ENCODE measurements around the gene GRK5.
A peak's percentile ranks its signal among the peaks of the same experiment; 100 is the strongest.

Gene GRK5

DNA sequence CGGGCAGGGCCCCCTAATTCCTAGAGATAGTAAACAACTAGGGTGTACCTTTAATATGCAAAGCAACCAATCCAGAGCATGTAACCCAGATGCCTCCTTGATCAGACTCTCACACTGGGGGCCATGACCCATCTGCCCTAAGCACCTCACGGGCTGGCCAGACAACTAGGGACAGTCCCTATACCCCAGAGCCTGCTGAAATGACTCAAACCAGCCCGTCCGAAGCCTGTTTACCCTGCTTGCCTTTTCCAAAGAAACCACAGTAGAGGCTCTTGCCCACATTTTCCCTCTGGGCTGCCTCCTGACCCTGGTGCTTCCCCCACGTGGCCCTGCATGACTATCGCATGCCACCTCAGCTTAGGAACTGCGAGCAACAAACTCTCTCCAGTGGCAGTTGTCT, 288.9 kb downstream of the GRK5 start:
- DNase-seq (ENCODE audit: low read depth in 2 of 3, low spot score in 2 of 3) = peak in 2 of 3 experiments; percentile 49 to 61

DNA sequence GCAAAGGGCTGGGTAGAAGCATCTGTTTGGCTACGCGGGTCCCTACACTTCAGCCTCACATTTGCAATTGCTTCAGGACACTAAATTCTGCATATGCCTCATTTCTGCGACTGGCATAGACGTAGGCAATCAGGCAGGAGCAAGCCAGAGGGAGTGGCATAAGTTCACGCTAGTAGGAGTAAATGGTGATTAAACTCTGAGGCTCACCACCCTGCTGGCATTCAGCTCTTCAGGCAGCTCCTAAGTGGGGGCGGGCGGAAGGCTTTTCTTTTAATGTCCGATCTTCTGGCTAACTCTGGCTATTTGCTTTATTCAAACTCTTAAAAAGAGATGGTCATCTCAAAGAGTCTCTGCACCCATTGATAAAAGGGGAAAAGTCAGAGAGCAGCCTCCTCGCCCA, 289.9 kb downstream of the GRK5 start:
- no peak for DNase-seq (ENCODE audit: low read depth in 2 of 3, low spot score in 2 of 3)

DNA sequence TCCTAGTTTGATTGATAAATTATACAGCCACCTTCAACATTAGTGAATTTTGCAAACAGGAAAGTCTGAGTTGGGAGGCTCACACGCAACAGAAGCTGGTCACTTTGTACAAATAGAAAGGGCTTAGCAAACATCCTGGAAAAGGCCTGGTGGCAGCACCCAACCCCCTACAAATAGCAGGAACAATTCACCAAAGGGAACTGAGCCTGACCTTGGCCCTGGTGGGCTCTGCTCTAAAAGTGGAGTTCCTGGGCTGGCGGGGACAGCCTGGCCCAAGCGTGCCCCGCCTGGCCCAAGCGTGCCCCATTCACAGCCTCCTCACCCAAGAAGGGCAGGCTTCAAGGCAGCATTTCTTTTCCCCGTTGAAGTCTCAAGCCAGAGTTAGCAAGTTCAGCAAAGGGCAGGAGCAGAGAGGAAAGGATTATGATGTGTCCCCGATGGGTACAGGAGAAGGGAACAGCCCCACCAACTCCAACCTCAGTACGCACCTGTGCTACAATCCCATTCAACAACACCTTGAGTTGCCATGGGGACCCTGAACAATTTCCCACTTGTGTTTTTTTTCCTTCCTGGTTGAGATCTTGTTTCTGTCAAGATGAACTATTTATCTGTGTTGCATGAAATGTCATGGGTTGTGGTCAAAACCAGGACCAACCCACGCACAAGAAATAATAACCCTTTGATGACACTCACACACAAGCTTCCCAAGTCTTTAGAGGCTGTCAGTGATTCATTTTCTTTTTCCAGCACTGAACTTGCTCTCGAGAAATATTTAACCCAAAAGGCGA, 291.7 kb downstream of the GRK5 start:
- no peak for DNase-seq (ENCODE audit: low read depth in 2 of 3, low spot score in 2 of 3)

DNA sequence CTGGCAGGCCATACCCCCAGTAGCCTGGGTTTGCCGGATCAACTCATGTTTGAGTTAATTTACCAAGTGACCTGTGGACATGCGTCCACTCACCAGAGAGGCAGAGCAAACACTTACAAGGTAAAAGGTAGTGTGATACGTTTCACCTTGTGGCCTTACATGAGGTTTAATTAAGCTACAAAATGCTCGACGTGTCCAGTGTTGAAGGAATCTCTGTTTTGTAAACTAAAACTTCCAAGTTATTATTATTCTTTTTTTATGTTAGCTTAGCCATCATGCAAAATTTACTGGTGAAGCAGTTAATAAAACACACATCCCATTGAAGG, 292.3 kb downstream of the GRK5 start:
- DNase-seq (ENCODE audit: low read depth in 2 of 3, low spot score in 2 of 3) = no peak

DNA sequence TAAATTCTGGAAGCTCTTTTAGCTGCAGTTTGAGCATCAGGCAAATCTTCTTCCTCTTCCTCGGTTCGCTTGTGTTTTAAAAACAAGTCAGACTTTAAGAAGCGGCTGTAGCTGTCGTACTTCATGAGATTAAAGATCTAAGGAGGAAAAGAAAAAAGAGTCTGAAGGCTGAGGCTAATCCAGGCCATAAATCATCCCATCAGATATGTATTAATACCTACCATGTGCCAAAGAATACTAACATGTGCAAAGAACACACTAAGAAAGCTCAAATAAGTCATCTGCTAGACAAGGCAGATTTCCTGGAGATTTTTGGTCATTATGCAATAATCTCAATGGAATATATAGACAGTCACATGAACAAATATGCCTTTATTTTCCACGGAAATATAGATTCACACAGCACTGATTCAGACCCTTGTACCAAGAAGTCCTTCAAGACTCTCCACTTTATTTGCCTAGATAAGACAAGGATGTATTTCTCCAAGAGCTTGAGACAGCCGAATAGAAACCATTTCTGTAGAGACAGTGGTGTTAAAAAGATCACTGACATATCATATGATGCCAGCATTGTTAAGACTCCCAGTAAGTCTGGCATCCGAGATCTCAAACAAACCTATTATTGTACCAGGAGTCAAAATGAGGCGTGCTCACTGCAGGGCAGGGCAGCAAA, 292.9 kb downstream of the GRK5 start:
- no peak for DNase-seq (ENCODE audit: low read depth in 2 of 3, low spot score in 2 of 3)

DNA sequence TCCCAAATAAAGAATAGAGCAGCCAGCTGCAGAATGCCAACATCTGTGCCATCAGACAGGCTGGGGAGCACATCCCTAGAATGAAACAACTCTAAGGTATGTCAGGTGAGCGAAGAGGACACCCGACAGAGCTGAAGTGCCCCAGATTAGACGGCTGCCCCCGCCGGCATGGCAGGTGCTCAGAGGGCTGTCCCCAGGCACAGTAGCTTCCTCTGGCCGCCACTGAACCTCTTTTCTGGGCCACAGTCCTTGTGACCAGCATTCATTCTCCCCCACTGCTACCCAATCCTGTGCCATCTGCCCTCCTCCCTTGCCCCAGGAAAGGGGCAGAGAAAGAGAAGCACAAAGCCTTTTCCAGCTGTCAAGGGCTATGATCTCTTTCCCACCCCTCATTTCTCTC, 293.4 kb downstream of the GRK5 start:
- no peak for DNase-seq (ENCODE audit: low read depth in 2 of 3, low spot score in 2 of 3)

DNA sequence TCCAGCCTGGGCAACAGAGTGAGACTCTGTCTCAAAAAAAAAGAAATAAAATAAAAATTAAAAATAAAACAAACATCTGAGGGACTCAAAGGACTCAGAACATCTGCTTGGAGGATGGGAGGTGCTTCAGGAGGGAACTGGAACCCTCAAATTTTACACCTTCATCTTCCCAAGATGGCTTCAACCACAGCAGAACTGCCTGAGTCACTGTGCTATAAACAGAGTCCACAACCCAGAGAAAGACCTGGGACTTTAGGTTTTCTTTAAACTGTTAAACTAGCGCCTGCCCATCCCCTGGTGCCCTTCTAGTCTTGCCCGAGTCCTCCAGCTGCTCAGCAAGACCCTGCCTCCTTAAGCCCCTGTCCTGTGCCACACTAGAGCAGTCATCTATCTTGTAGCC, 294.3 kb downstream of the GRK5 start:
- DNase-seq (ENCODE audit: low read depth in 2 of 3, low spot score in 2 of 3) = no peak

DNA sequence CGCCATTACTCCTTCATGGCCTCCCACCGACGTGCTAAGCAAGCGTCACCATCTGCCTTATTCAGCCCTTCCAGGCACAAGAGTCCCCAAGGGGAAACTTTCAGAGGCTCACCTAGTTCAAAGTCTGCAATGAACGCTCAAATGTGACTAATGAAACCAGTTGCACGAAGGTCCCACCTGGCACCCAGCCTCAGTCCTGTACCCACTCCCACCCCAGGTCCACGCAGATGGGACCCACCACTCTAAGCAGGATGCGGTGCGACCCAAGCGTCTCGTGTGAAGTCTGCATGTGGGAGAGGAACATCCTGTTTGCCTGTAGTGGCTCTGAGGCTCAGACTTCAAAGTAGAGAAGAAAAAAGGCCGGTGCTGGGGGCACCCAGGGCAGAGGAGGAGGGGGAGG, 294.8 kb downstream of the GRK5 start:
- DNase-seq (ENCODE audit: low read depth in 2 of 3, low spot score in 2 of 3) = peak in 2 of 3 experiments; percentile 52 to 65

DNA sequence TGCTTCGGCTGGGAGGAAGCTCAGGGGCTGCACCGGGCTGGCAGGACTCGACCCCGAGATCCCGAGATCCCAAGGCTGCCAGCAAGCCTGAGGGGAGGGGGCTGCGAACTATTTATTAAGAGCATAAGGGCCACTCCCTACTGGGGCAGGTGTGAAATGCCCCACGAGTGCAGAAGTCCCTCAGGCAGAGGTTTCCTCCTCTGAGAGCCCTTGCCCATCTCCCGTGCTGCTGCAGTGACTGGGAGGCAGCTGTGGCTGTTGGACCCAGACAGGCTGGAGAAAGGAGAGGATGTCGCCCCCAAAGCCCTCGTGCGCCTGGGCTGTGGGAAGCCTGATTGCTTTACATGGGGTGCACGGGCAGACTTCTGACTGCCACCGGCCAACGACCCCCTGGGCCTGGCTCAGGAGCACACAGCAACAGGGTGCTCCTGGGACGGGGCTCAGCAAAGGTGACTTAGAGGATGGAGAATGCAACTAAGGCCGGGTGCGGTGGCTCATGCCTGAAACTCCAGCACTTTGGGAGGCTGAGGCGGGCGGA, 295.3 kb downstream of the GRK5 start:
- no peak for DNase-seq (ENCODE audit: low read depth in 2 of 3, low spot score in 2 of 3)

DNA sequence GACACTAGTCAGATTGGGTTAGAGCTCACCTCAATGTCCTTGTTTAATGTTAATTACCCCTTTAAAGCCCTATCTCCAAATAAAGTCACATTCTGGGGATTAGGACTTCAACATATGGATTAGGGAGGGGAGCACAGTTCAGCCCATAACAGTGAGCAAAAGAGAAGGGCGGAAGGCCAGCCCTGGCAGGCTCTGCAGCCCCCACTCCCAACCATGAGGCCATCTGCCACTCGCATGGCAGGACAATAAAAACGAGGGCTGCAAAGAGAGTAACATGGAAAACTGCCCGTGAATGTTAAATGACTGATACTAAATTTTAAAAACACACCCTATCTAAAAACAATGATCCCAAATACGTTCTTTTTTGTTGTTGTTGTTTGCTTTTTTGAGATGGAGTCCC, 296.4 kb downstream of the GRK5 start:
- no peak for DNase-seq (ENCODE audit: low read depth in 2 of 3, low spot score in 2 of 3)

DNA sequence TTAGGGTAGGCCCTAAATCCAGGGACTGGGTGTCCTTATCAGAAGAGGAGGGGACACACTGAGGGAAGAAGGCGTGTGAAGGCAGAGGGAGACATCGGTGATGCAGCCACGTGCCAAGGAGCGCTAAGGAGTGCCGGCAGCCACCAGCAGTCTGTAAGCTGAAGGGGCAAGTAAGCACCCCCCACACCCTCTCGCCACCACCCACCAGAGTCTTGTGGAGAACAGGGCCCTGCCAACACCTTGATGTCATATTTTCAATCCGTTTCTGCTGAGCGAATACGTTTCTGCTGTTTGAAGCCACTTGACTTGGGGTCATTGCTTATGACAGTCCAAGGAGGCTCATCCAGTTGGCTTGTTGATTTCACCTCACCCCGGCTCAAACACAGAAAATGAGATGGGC, 297.3 kb downstream of the GRK5 start:
- no peak for DNase-seq (ENCODE audit: low read depth in 2 of 3, low spot score in 2 of 3)

DNA sequence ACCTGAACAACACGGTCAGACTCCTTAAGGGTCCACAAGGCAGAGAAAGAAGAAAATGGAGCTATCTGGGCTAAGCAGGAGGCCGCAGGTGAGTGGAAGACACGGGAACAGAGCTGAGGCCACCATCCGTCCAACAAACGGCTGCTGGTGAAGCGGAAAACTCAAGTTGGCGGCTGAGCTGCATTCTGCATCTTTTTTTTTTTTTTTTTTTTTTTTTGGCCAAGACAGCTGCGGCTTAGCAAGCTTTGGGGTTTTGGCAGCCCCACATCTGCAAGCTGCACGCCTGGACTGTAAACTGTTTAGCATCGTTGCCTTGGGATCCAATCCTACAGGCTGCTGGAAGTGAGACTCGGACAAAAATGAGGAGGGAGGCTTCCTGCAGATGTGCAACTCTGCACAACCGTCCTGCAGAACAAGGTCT, 297.8 kb downstream of the GRK5 start:
- no peak for DNase-seq (ENCODE audit: low read depth in 2 of 3, low spot score in 2 of 3)

Measured in activated CD8-positive, alpha-beta memory T cell treated with anti-CD3 and anti-CD28 coated beads for 48 hours (primary cell).